HEK293 (cell line): ENCODE data around the gene MPO.

Experiments
- CTCF ChIA-PET: fragments of 350-600 bp; formaldehyde crosslinking; extraction: SDS; loops from one replicate; lab custom pipeline; 2021; ENCODE audit warnings: antibody characterized with exemption; lab: Yijun Ruan, JAX
- POLR2A ChIA-PET: fragments of 300-600 bp; formaldehyde crosslinking; extraction: SDS; loops from one replicate; lab custom pipeline; 2020; ENCODE audit warnings: antibody characterized with exemption, inconsistent platforms; lab: Yijun Ruan, JAX
- H3K27ac ChIP-seq: fragments of 200-500 bp; sonication (Bioruptor generic); 2 replicates; pipeline ENCODE4 v1.5.1; 2014; ENCODE audit warnings: low read depth, low read length, control low read depth, inconsistent platforms; ENCODE audit errors: extremely low read depth
- H3K36me3 ChIP-seq, 2 experiments: fragments of 200-500 bp in 1 of 2; sonication (Bioruptor generic) in 1 of 2; 1 replicate in 1 of 2; 2 replicates in 1 of 2; pipeline ENCODE4 v1.5.1; 2014 to 2017; ENCODE audit warnings: inconsistent platforms in 2 of 2, low read length in 2 of 2; ENCODE audit not compliant: control insufficient read depth in 2 of 2, insufficient read depth in 1 of 2
- H3K4me1 ChIP-seq: fragments of 200-500 bp; sonication (Bioruptor generic); 2 replicates; pipeline ENCODE4 v1.5.1; 2014; ENCODE audit warnings: mild to moderate bottlenecking, low read length, inconsistent platforms; ENCODE audit not compliant: control insufficient read depth, insufficient read depth
- H3K4me3 ChIP-seq: 2 replicates; pipeline ENCODE4 v1.5.1; 2011; ENCODE audit warnings: low read depth, mild to moderate bottlenecking, control low read depth, low read length, moderate library complexity
- H3K9me3 ChIP-seq: fragments of 200-500 bp; sonication (Bioruptor generic); 2 replicates; pipeline ENCODE4 v1.5.1; 2014; ENCODE audit warnings: low read depth, low read length, inconsistent platforms; ENCODE audit not compliant: control insufficient read depth, insufficient read depth
- GLI2 ChIP-seq: fragments of 450-650 bp; formaldehyde crosslinking; IDR thresholded peaks from 2 replicates; pipeline ENCODE4; 2017; ENCODE audit warnings: missing biosample characterization, missing genetic modification characterization, low read depth, borderline replicate concordance
- RBAK ChIP-seq: fragments of 450-650 bp; formaldehyde crosslinking; IDR thresholded peaks from 2 replicates; pipeline ENCODE4 v1.5.1; 2016; ENCODE audit warnings: missing biosample characterization, missing genetic modification characterization
- ZFP3 ChIP-seq: fragments of 450-650 bp; formaldehyde crosslinking; IDR thresholded peaks from 2 replicates; pipeline ENCODE4 v1.5.1; 2016; ENCODE audit warnings: low read depth, missing biosample characterization, missing genetic modification characterization
- ZIC2 ChIP-seq: fragments of 450-650 bp; formaldehyde crosslinking; IDR thresholded peaks from 2 replicates; pipeline ENCODE4 v1.5.1; 2016; ENCODE audit warnings: missing biosample characterization, missing genetic modification characterization
- ZNF19 ChIP-seq: fragments of 450-650 bp; formaldehyde crosslinking; IDR thresholded peaks from 2 replicates; pipeline ENCODE4; 2016; ENCODE audit warnings: missing biosample characterization, missing genetic modification characterization, low read depth
- ZNF37A ChIP-seq: fragments of 450-650 bp; IDR thresholded peaks from 2 replicates; pipeline ENCODE4 v1.5.1; 2018; ENCODE audit warnings: missing biosample characterization, missing genetic modification characterization
- ZNF48 ChIP-seq: fragments of 450-650 bp; formaldehyde crosslinking; IDR thresholded peaks from 2 replicates; pipeline ENCODE4 v1.5.1; 2016; ENCODE audit warnings: missing biosample characterization, missing genetic modification characterization
- ZNF585B ChIP-seq: fragments of 450-650 bp; formaldehyde crosslinking; IDR thresholded peaks from 2 replicates; pipeline ENCODE4 v1.5.1; 2016; ENCODE audit warnings: missing biosample characterization, missing genetic modification characterization
- ZNF830 ChIP-seq: fragments of 450-650 bp; IDR thresholded peaks from 2 replicates; pipeline ENCODE4 v1.5.0; 2018; ENCODE audit warnings: missing biosample characterization, missing genetic modification characterization, low read depth, mild to moderate bottlenecking, moderate library complexity
- TF ChIP-seq, protein P1 (sequence below): fragments of 450-650 bp; formaldehyde crosslinking; IDR thresholded peaks from 2 replicates; pipeline ENCODE4 v1.5.1; 2016; ENCODE audit warnings: missing biosample characterization, missing genetic modification characterization, borderline replicate concordance
- TF ChIP-seq, protein P2 (sequence below): fragments of 450-650 bp; formaldehyde crosslinking; IDR thresholded peaks from 2 replicates; pipeline ENCODE4 v1.5.1; 2016; ENCODE audit warnings: missing biosample characterization, missing genetic modification characterization
- TF ChIP-seq, protein P3 (sequence below): fragments of 450-650 bp; formaldehyde crosslinking; IDR thresholded peaks from 2 replicates; pipeline ENCODE4 v1.5.1; 2017; ENCODE audit warnings: missing biosample characterization, missing genetic modification characterization

The MPO gene

DNA sequence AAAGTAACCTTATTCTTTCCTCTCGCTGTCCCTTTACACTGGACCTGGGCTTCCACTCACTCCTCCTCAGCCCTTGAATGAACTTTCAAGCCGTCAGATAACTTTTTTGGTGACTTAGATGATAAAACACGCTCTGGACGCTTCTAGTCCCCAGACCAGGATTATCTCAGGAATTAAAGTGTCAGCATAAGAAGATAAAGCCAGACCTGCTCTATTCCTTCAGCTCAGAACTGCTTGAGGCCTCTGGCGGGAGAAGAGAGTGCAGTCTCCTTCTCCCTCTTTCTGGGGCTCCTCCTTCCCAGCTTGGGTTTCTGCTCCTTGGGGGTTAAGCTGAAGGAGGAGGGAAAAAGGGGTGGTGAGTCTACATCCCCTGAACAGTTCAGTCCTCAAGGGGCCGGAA is 35.8 kb downstream of the MPO start (continued):
- TF ChIP-seq, protein P1, sequence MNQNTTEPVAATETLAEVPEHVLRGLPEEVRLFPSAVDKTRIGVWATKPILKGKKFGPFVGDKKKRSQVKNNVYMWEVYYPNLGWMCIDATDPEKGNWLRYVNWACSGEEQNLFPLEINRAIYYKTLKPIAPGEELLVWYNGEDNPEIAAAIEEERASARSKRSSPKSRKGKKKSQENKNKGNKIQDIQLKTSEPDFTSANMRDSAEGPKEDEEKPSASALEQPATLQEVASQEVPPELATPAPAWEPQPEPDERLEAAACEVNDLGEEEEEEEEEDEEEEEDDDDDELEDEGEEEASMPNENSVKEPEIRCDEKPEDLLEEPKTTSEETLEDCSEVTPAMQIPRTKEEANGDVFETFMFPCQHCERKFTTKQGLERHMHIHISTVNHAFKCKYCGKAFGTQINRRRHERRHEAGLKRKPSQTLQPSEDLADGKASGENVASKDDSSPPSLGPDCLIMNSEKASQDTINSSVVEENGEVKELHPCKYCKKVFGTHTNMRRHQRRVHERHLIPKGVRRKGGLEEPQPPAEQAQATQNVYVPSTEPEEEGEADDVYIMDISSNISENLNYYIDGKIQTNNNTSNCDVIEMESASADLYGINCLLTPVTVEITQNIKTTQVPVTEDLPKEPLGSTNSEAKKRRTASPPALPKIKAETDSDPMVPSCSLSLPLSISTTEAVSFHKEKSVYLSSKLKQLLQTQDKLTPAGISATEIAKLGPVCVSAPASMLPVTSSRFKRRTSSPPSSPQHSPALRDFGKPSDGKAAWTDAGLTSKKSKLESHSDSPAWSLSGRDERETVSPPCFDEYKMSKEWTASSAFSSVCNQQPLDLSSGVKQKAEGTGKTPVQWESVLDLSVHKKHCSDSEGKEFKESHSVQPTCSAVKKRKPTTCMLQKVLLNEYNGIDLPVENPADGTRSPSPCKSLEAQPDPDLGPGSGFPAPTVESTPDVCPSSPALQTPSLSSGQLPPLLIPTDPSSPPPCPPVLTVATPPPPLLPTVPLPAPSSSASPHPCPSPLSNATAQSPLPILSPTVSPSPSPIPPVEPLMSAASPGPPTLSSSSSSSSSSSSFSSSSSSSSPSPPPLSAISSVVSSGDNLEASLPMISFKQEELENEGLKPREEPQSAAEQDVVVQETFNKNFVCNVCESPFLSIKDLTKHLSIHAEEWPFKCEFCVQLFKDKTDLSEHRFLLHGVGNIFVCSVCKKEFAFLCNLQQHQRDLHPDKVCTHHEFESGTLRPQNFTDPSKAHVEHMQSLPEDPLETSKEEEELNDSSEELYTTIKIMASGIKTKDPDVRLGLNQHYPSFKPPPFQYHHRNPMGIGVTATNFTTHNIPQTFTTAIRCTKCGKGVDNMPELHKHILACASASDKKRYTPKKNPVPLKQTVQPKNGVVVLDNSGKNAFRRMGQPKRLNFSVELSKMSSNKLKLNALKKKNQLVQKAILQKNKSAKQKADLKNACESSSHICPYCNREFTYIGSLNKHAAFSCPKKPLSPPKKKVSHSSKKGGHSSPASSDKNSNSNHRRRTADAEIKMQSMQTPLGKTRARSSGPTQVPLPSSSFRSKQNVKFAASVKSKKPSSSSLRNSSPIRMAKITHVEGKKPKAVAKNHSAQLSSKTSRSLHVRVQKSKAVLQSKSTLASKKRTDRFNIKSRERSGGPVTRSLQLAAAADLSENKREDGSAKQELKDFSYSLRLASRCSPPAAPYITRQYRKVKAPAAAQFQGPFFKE, result no peak
- TF ChIP-seq ZNF830 (tag by site-specific recombination) (no peak), GLI2 (tag by site-specific recombination) (no peak), ZNF19 (tag by site-specific recombination) (no peak), ZNF585B (no peak)

DNA sequence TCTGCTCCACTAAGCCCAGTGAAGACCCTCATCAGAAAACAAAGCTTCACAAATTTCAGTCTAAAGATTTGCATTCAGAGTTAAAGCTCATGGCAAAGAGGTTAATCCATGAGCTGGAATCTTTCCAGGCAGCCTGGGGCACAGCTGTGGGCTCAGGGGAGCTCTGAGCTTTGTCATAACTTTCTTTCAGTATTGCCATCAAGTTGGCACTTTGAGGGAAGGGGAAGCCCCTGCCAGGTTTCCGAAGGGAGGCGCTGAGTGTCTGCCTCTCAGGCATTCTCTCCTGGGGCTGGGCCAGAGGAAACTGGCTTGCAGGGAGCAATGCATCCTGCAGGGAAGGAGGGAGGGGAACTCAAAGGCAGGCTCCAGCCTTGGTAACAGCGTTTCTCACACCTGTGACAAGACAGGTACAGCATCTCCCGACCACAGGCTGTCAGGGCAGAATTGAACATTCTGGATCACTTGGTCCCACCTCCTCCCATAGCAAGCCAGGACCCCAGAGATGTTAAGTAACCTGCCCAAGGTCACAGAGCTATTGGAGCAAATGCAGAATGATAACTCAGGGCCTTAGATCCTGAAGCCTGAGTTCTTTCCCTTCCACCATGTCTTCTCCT is 38.5 kb downstream of the MPO start:
- H3K4me1 ChIP-seq, result no peaks in the 10 kb centered on the region; the same call in 1 of the 2 replicates
- TF ChIP-seq, protein P2, sequence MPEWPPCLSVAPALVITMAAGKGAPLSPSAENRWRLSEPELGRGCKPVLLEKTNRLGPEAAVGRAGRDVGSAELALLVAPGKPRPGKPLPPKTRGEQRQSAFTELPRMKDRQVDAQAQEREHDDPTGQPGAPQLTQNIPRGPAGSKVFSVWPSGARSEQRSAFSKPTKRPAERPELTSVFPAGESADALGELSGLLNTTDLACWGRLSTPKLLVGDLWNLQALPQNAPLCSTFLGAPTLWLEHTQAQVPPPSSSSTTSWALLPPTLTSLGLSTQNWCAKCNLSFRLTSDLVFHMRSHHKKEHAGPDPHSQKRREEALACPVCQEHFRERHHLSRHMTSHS (tag by site-specific recombination), result no peak
- TF ChIP-seq ZIC2 (tag by site-specific recombination), result 0 out of 2 replicates have a peak, but pooled peaks have one; percentile 23
- no peak for TF ChIP-seq RBAK (tag by site-specific recombination)
- TF ChIP-seq, all 188 proteins: peak for 1
- Histone ChIP-seq H3K27ac (no peak overlapping the region), H3K9me3 (no peaks in the 10 kb centered on the region), H3K4me3 (no peak overlapping the region), H3K36me3 (no peaks in the 10 kb centered on the region)
- POLR2A ChIA-PET, result no interaction called here
- CTCF ChIA-PET, result interaction anchor here (0.6 to 1.3 kb wide), 4 partner anchors 8 to 300 kb away, joined by 3 to 5 read pairs (median 3); partner anchors contain the start of gene MKS1

DNA sequence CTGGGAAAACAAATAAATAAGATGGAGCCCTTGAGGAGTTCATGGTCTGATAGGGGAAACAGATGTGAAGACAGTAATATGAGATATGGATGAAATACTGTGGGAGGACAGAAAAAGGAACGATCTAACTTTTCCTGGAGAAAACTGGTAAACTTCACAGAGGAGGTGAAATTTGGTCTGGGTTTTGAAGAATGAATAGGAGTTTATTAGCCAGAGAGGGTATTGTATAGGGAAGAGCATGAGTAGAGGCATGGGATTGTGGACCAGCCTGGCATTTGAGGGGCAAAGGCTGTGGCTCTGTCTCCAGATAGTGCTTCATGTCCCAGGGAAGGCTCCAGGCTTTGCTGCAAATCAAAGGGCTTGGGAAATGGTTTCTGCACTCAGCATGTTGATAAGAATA is 40.7 kb downstream of the MPO start:
- Histone ChIP-seq H3K27ac (no peak overlapping the region), H3K36me3 (no peaks in the 10 kb centered on the region), H3K4me3 (no peak overlapping the region), H3K4me1 (no peaks in the 10 kb centered on the region; the same call in 1 of the 2 replicates), H3K9me3 (no peaks in the 10 kb centered on the region)
- TF ChIP-seq ZNF48 (tag by site-specific recombination) (no peak), ZFP3 (tag by site-specific recombination) (peak; percentile 84), ZNF37A (tag by site-specific recombination) (no peak)
- TF ChIP-seq, protein P3, sequence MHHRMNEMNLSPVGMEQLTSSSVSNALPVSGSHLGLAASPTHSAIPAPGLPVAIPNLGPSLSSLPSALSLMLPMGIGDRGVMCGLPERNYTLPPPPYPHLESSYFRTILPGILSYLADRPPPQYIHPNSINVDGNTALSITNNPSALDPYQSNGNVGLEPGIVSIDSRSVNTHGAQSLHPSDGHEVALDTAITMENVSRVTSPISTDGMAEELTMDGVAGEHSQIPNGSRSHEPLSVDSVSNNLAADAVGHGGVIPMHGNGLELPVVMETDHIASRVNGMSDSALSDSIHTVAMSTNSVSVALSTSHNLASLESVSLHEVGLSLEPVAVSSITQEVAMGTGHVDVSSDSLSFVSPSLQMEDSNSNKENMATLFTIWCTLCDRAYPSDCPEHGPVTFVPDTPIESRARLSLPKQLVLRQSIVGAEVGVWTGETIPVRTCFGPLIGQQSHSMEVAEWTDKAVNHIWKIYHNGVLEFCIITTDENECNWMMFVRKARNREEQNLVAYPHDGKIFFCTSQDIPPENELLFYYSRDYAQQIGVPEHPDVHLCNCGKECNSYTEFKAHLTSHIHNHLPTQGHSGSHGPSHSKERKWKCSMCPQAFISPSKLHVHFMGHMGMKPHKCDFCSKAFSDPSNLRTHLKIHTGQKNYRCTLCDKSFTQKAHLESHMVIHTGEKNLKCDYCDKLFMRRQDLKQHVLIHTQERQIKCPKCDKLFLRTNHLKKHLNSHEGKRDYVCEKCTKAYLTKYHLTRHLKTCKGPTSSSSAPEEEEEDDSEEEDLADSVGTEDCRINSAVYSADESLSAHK (tag by site-specific recombination), result no peak
- ChIA-PET POLR2A (no interaction called here), CTCF (interaction anchor here (0.5 kb wide), 1 partner anchor 45 kb away, joined by 4 read pairs; no protein-coding TSS in a partner anchor)
